Transverse colon (tissue), 4 donors: Measurements from ENCODE around the gene PRKCE. TPM values are rescaled to one million over a fixed set of nuclear protein-coding genes. Genes with fewer than 3 reads are reported as not detected.

Experiments used
- DNase-seq: peaks from one replicate; pipeline ENCODE4 v3.0.0-alpha.2; 2019
- H3K27ac ChIP-seq, 4 donors: fragments of 200-600 bp; sonication (generic); 2 replicates each; pipeline ENCODE4 v1.5.1; 2016 to 2018; ENCODE audit warnings: inconsistent platforms in 4 of 4
- H3K27me3 ChIP-seq: fragments of 200-600 bp; sonication (generic); 2 replicates; pipeline ENCODE4 v1.5.1; 2017; ENCODE audit warnings: inconsistent platforms
- H3K36me3 ChIP-seq, 4 donors: fragments of 200-600 bp; sonication (generic); 2 replicates each; pipeline ENCODE4 v1.5.1; 2017 to 2019; ENCODE audit warnings: inconsistent platforms in 4 of 4
- H3K4me1 ChIP-seq, 4 donors: fragments of 200-600 bp; sonication (generic); 2 replicates each; pipeline ENCODE4 v1.5.1; 2017 to 2020; ENCODE audit warnings: inconsistent platforms in 4 of 4
- H3K4me3 ChIP-seq, 4 donors: fragments of 200-600 bp; sonication (generic); 1 replicate in 1 of 4; 2 replicates in 3 of 4; pipeline versions ENCODE4 v1.5.1 to v1.6.1; 2017 to 2019; ENCODE audit warnings: inconsistent platforms in 4 of 4
- H3K9me3 ChIP-seq, 2 donors: fragments of 200-600 bp; sonication (generic); 2 replicates each; pipeline ENCODE4 v1.5.1; 2017 to 2019; ENCODE audit warnings: inconsistent platforms in 2 of 2
- CTCF ChIP-seq, 5 experiments: fragments of 200-600 bp in 3 of 5; fragments of 450-650 bp in 2 of 5; sonication (generic) in 3 of 5; IDR thresholded peaks; 1 replicate in 2 of 5; 2 replicates in 3 of 5; pipeline ENCODE4 v1.5.1; 2016 to 2017; ENCODE audit warnings: antibody characterized with exemption in 5 of 5, inconsistent platforms in 3 of 5, mild to moderate bottlenecking in 2 of 5, moderate library complexity in 1 of 5
- EP300 ChIP-seq: sonication (generic); formaldehyde crosslinking; IDR thresholded peaks from one replicate; pipeline ENCODE4 v1.6.1; 2017; ENCODE audit warnings: antibody characterized with exemption, low read depth
- POLR2A ChIP-seq: fragments of 450-650 bp; IDR thresholded peaks from one replicate; pipeline ENCODE4 v1.6.1; 2016; ENCODE audit warnings: antibody characterized with exemption, mild to moderate bottlenecking, moderate library complexity
- POLR2AphosphoS5 ChIP-seq, 3 donors: sonication (generic); formaldehyde crosslinking; IDR thresholded peaks; one replicate each; pipeline ENCODE4 v1.6.1; 2016; ENCODE audit warnings: antibody characterized with exemption in 3 of 3
- WGBS, 2 donors: methylation state at CpG; one replicate each; pipeline ENCODE4 v1.1.5; 2018; ENCODE audit warnings: low coverage in 1 of 2; 5-methylcytosine and 5-hydroxymethylcytosine counted together
- in situ Hi-C, 4 donors: fragments of 200-750 bp; cut with MboI; loops; one replicate each; pipeline versions ENCODE4 v1.15.0 to v1.15.1; 2017; ENCODE audit warnings: low sequenced_read_pairs in 3 of 4, low pct_ligation_motif_present in 1 of 4, low pct_unique_long_range_greater_than_20kb in 1 of 4
- intact Hi-C: fragments of 100-400 bp; cut with DNase I; formaldehyde crosslinking; loops from one replicate; pipeline ENCODE4 v1.15.1; 2023; ENCODE audit warnings: low total_unique reads
- total RNA-seq, 4 donors: library from RNA; depleted of rRNA; stranded (reverse); fragments of >200 nt; gene quantifications; one replicate each; pipeline ENCODE4 v1.1.0, GENCODE V29; 2016

Gene PRKCE
- total RNA-seq, 4 donors from 2014 or later: 8.6 to 20.6 (median 11.3) TPM

- TF ChIP-seq POLR2AphosphoS5 (IDR thresholded peaks at IDR 0.05) (no peak), CTCF (IDR thresholded peaks at IDR 0.05) (no peak), EP300 (no peak), POLR2A (no peak)
- Histone ChIP-seq H3K27me3 (no peaks in the 10 kb centered on the region), H3K9me3 (no peaks in the 10 kb centered on the region), H3K36me3 (no peaks in the 10 kb centered on the region), H3K4me3 (no peak overlapping the region), H3K4me1 (no peaks in the 10 kb centered on the region), H3K27ac (no peak overlapping the region)
- intact Hi-C loops: no loop called here
- 91 to 100% methylated on average over 1 of the region's 1 CpG for WGBS, 2 donors
- DNase-seq: no peak
- in situ Hi-C loops: loop anchor here in 2 of 4 donors (25.0 kb wide), 2 partner anchors 231 to 306 kb away; partner anchors contain the start of gene EPAS1 (in 1 of the 2)
These were observed 405.1 kb downstream of the PRKCE start for GRCh38 chr2:46056541-46056940.

- DNase-seq: no peak
- Histone ChIP-seq H3K4me1 (peaks cover 0 to 3% (median 0%) of the 10 kb centered on the region in 4 donors), H3K27ac (peak overlapping the region in 1 of 4 donors; percentile 19), H3K4me3 (no peak overlapping the region), H3K36me3 (no peaks in the 10 kb centered on the region), H3K9me3 (no peaks in the 10 kb centered on the region), H3K27me3 (no peaks in the 10 kb centered on the region)
- WGBS, 2 donors: 71 to 80% methylated on average over 3 to 5 of the region's 5 CpGs
- in situ Hi-C loops (loop anchor here in 2 of 4 donors (25.0 kb wide), 2 partner anchors 229 to 304 kb away; partner anchors contain the start of gene EPAS1 (in 1 of the 2)), intact Hi-C loops (no loop called here)
- TF ChIP-seq CTCF (IDR thresholded peaks at IDR 0.05) (no peak), EP300 (no peak), POLR2A (no peak), POLR2AphosphoS5 (IDR thresholded peaks at IDR 0.05) (no peak)
These were observed 406.7 kb downstream of the PRKCE start for GRCh38 chr2:46058140-46058539.

- H3K4me3 ChIP-seq: no peak overlapping the region
- in situ Hi-C loops (loop anchor here in 2 of 4 donors (25.0 kb wide), 2 partner anchors 224 to 299 kb away; partner anchors contain the start of gene EPAS1 (in 1 of the 2)), intact Hi-C loops (loop anchor here (2.0 kb wide), 1 partner anchor 302 kb away; no protein-coding TSS in a partner anchor)
- no peaks in the 10 kb centered on the region for H3K36me3 ChIP-seq
- TF ChIP-seq CTCF (IDR thresholded peaks at IDR 0.05) (peak; percentile 80 to 91 (median 84)), EP300 (no peak), POLR2A (no peak), POLR2AphosphoS5 (IDR thresholded peaks at IDR 0.05) (peak in 2 of 3 donors; percentile 44 to 46)
- H3K9me3 ChIP-seq: no peaks in the 10 kb centered on the region
- DNase-seq: peak; percentile 82
- H3K4me1 ChIP-seq: peaks cover 0 to 6% (median 0%) of the 10 kb centered on the region in 4 donors
- no peaks in the 10 kb centered on the region for H3K27me3 ChIP-seq
- H3K27ac ChIP-seq: no peak overlapping the region
- WGBS, 2 donors: 42 to 53% methylated on average over 12 to 15 of the region's 15 CpGs
These were observed 411.4 kb downstream of the PRKCE start for GRCh38 chr2:46062637-46063412.

GRCh38 chr2:46064396-46064795 is 412.9 kb downstream of the PRKCE start:
- Histone ChIP-seq H3K4me3 (no peak overlapping the region), H3K27ac (no peak overlapping the region), H3K27me3 (no peaks in the 10 kb centered on the region), H3K36me3 (no peaks in the 10 kb centered on the region), H3K9me3 (no peaks in the 10 kb centered on the region), H3K4me1 (peaks cover 0 to 6% (median 0%) of the 10 kb centered on the region in 4 donors)
- WGBS, 2 donors: 86 to 100% methylated on average over 1 of the region's 1 CpG
- DNase-seq: no peak
- TF ChIP-seq CTCF (IDR thresholded peaks at IDR 0.05): no peak
- no peak for TF ChIP-seq POLR2A
- no peak for TF ChIP-seq EP300
- no peak for TF ChIP-seq POLR2AphosphoS5 (IDR thresholded peaks at IDR 0.05)
- intact Hi-C loops (no loop called here), in situ Hi-C loops (loop anchor here in 2 of 4 donors (25.0 kb wide), 2 partner anchors 223 to 298 kb away; partner anchors contain the start of gene EPAS1 (in 1 of the 2))
